ENCODE results near the gene SLC6A2. TPM values are rescaled to one million over a fixed set of nuclear protein-coding genes. Genes with fewer than 3 reads are reported as not detected.

Gene SLC6A2
- total and polyA plus RNA-seq, 8 donors: 0.13 to 0.73 TPM; not detected in 6

DNA sequence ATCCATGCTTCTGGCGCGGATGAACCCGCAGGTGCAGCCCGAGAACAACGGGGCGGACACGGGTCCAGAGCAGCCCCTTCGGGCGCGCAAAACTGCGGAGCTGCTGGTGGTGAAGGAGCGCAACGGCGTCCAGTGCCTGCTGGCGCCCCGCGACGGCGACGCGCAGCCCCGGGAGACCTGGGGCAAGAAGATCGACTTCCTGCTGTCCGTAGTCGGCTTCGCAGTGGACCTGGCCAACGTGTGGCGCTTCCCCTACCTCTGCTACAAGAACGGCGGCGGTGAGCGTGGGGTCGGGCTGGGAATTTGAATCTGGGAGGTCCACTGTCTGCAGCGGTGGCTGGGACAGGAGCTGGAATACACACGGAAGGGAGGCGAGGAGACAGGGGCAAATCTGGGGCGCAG, 904 bp downstream of the SLC6A2 start:
- WGBS, 5 donors: 8 to 18% (median 8%) methylated on average over 33 to 37 of the region's 37 CpGs
- Histone ChIP-seq H3K9me3 (no peaks in the 10 kb centered on the region), H3K27ac (no peak overlapping the region), H3K36me3 (no peaks in the 10 kb centered on the region), H3K4me1 (peaks cover 9 to 16% (median 14%) of the 10 kb centered on the region in 4 donors), H3K27me3 (peaks cover 12 to 70% (median 39%) of the 10 kb centered on the region in 3 donors), H3K4me3 (peak overlapping the region in 2 of 4 donors; percentile 43 to 44)
- intact Hi-C loops (cut with DNase I; ENCODE audit: low total_unique reads): no loop called here
- TF ChIP-seq POLR2A (IDR thresholded peaks at IDR 0.05) (no peak), EP300 (IDR thresholded peaks at IDR 0.05) (no peak), POLR2AphosphoS5 (IDR thresholded peaks at IDR 0.05) (no peak)
- TF ChIP-seq, protein P1, sequence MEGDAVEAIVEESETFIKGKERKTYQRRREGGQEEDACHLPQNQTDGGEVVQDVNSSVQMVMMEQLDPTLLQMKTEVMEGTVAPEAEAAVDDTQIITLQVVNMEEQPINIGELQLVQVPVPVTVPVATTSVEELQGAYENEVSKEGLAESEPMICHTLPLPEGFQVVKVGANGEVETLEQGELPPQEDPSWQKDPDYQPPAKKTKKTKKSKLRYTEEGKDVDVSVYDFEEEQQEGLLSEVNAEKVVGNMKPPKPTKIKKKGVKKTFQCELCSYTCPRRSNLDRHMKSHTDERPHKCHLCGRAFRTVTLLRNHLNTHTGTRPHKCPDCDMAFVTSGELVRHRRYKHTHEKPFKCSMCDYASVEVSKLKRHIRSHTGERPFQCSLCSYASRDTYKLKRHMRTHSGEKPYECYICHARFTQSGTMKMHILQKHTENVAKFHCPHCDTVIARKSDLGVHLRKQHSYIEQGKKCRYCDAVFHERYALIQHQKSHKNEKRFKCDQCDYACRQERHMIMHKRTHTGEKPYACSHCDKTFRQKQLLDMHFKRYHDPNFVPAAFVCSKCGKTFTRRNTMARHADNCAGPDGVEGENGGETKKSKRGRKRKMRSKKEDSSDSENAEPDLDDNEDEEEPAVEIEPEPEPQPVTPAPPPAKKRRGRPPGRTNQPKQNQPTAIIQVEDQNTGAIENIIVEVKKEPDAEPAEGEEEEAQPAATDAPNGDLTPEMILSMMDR (IDR thresholded peaks at IDR 0.05): no peak
- no peak for DNase-seq

DNA sequence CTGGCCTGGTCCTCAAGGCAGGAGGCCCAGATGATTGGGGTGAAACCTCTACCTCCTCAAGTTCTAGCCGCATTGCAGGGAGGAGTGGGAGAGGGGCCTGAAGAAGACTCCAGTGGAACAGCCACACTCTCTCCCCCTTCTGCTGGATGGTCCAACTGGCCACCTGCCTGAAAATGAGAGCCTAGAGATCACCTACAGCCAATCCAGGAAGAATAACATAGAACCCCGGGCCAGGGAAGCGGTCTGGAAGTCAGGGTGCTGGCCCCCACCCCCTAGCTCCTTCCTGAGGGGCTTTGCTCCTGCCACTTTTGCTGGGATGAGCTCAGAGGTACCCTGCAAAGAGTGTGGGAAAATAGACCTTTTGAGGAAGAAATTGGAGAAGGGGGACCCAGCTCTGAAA, 1.8 kb downstream of the SLC6A2 start:
- no peaks in the 10 kb centered on the region for H3K9me3 ChIP-seq
- no peak overlapping the region for H3K4me3 ChIP-seq
- 80 to 90% (median 82%) methylated on average over 1 to 3 of the region's 3 CpGs for WGBS, 5 donors
- no peak overlapping the region for H3K27ac ChIP-seq
- no peak for DNase-seq
- peaks cover 9 to 16% (median 14%) of the 10 kb centered on the region in 4 donors for H3K4me1 ChIP-seq
- intact Hi-C loops (cut with DNase I; ENCODE audit: low total_unique reads): no loop called here
- H3K36me3 ChIP-seq: no peaks in the 10 kb centered on the region
- TF ChIP-seq POLR2A (IDR thresholded peaks at IDR 0.05) (no peak), POLR2AphosphoS5 (IDR thresholded peaks at IDR 0.05) (no peak), EP300 (IDR thresholded peaks at IDR 0.05) (no peak)
- TF ChIP-seq, protein P1 (IDR thresholded peaks at IDR 0.05): no peak
- H3K27me3 ChIP-seq: peaks cover 12 to 61% (median 36%) of the 10 kb centered on the region in 3 donors

DNA sequence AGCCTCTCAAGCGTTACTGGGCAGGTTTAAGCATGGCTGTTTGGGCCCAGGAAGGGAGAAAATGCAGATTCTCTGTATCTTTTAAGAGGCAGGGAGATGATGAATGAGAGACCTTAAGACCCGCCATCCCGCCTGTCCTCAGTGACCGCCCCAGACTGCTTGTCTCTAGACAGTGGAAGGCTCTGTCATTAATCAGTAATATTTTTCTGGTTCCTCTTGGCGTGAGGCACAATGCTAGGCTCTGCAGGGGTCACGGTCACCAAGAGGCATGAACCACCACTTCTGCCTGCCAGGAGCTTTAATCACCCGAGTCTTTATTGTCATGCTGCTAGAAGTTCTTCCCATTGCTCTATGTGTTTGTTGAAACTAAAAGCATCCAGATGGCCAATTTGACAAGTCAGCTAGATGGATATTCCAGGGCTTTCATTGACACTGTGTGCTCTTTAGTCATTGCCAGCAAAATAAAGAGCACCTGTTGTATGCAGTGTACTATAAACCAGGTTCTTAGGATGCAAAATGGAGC, 3.2 kb downstream of the SLC6A2 start:
- intact Hi-C loops (cut with DNase I; ENCODE audit: low total_unique reads): no loop called here
- Histone ChIP-seq H3K27me3 (peaks cover 12 to 49% (median 36%) of the 10 kb centered on the region in 3 donors), H3K36me3 (no peaks in the 10 kb centered on the region), H3K4me1 (peaks cover 9 to 16% (median 14%) of the 10 kb centered on the region in 4 donors), H3K9me3 (peaks cover 0 to 8% (median 0%) of the 10 kb centered on the region in 4 donors), H3K4me3 (no peak overlapping the region), H3K27ac (no peak overlapping the region)
- DNase-seq: peak in 1 of 2 donors; percentile 19
- TF ChIP-seq, protein P1 (IDR thresholded peaks at IDR 0.05): no peak
- 63 to 67% (median 66%) methylated on average over 7 of the region's 7 CpGs for WGBS, 5 donors

GRCh38 chr16:55660026-55660425, 4.2 kb downstream of the SLC6A2 start:
- Histone ChIP-seq H3K4me1 (peaks cover 9 to 16% (median 14%) of the 10 kb centered on the region in 4 donors), H3K9me3 (peaks cover 0 to 8% (median 0%) of the 10 kb centered on the region in 4 donors), H3K36me3 (no peaks in the 10 kb centered on the region), H3K27me3 (peaks cover 12 to 38% (median 28%) of the 10 kb centered on the region in 3 donors), H3K4me3 (no peak overlapping the region), H3K27ac (no peak overlapping the region)
- TF ChIP-seq POLR2AphosphoS5 (IDR thresholded peaks at IDR 0.05) (no peak), EP300 (IDR thresholded peaks at IDR 0.05) (no peak), POLR2A (IDR thresholded peaks at IDR 0.05) (no peak)
- TF ChIP-seq, protein P1 (IDR thresholded peaks at IDR 0.05): no peak
- WGBS, 5 donors: 32 to 70% (median 53%) methylated on average over 1 of the region's 1 CpG
- intact Hi-C loops (cut with DNase I; ENCODE audit: low total_unique reads): no loop called here
- DNase-seq: no peak
